Neural progenitor cell (in vitro differentiated cells): ENCODE data around the gene ATP1B4.
A peak's percentile ranks its signal among the peaks of the same experiment; 100 is the strongest.

Experiments
- CTCF ChIP-seq: fragments of 200-600 bp; sonication (generic); IDR thresholded peaks from 2 replicates; pipeline ENCODE4 v1.5.1; 2017; ENCODE audit warnings: antibody characterized with exemption, mild to moderate bottlenecking
- EZH2 ChIP-seq: fragments of 200-600 bp; sonication (generic); IDR thresholded peaks from 2 replicates; pipeline ENCODE4 v1.6.1; 2017; ENCODE audit warnings: antibody characterized with exemption, mild to moderate bottlenecking, moderate library complexity
- EZH2phosphoT487 ChIP-seq: fragments of 200-600 bp; sonication (generic); IDR thresholded peaks from 2 replicates; pipeline ENCODE4 v1.6.1; 2017; ENCODE audit warnings: antibody characterized with exemption

DNA sequence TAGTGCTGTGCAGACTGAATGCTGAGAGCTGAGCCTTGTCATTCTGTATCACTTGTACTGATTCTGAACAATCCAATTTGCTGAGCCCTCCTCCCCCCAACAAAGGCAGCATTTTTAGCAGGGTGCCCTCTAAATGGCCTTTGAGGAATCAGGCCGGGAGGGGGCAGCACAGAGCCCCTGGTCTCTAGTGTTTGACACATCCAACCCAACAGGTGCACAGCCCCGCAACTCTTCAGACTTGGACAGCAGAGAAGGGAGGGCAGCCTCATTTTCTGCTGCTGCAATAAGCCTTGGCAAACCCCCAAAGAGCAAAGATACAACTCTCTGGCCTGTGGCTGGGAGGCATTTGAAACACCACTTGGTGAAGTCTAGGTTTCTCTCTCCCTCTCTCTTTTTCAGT lies 3.4 kb downstream of the ATP1B4 start:
- TF ChIP-seq EZH2, result no peak
- TF ChIP-seq CTCF, result peak; percentile 61
- no peak for TF ChIP-seq EZH2phosphoT487
